Measurements from ENCODE around the gene RIMKLA. TPM values are rescaled to one million over a fixed set of nuclear protein-coding genes. Genes with fewer than 3 reads are reported as not detected.

RIMKLA gene
- total RNA-seq, 1 donor from 2014 or later, result 0.27 TPM

- Mint-ChIP-seq H3K27me3 (ENCODE audit: low read depth) (peaks cover 29% of the 10 kb centered on the region), H3K4me1 (ENCODE audit: low read depth) (no peaks in the 10 kb centered on the region), H3K36me3 (ENCODE audit: low read depth) (no peaks in the 10 kb centered on the region), H3K9me3 (ENCODE audit: low read depth) (no peaks in the 10 kb centered on the region), H3K27ac (ENCODE audit: unreplicated experiment) (no peak overlapping the region), H3K4me3 (ENCODE audit: unreplicated experiment) (no peak overlapping the region)
- DNase-seq (ENCODE audit: low spot score), result no peak
- TF ChIP-seq CTCF (IDR thresholded peaks at IDR 0.05), result no peak
These were observed 16.5 kb upstream of the RIMKLA start for GRCh38 chr1:42364089-42364488.

DNA sequence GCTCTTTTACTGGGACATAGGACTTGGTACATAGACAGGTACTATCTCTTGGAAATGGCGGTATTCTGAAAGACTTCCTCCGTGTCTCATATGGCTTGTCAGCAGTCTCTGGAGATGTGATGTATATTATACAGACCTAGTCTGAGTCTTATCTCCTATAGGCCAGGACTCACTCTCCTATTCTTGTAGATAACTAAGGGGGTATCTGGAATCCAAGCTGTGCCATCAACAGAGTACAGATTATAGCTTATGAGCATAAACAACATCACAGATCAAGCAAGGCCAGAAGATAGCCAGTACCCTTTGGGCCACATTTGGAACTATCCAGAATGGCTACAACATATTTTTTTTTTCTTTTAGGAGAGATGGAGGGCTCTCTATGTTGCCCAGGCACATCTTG is 16.1 kb upstream of the RIMKLA start:
- no peaks in the 10 kb centered on the region for H3K36me3 Mint-ChIP-seq (ENCODE audit: low read depth)
- H3K9me3 Mint-ChIP-seq (ENCODE audit: low read depth), result no peaks in the 10 kb centered on the region
- TF ChIP-seq CTCF (IDR thresholded peaks at IDR 0.05), result no peak

DNA sequence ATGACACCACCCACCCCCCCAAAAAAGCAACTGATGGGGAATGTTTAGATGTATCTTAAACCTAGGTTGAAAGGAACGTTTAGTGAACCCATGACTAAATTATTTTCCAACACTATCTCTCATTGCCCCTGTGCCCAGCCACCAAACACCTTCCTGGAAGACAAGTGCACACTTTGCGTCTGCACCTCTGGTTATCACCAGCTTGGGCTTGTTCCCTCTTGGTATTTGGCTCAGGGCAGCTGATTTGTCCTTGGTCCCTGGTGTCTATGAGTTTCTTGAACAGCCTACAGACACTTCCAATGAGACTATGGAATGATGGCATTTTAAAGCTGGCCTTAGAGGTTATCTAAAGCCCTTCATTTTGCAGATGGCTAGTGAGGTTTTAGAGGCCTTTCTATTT is 15.5 kb upstream of the RIMKLA start:
- Mint-ChIP-seq H3K27ac (ENCODE audit: unreplicated experiment) (no peak overlapping the region), H3K9me3 (ENCODE audit: low read depth) (no peaks in the 10 kb centered on the region), H3K36me3 (ENCODE audit: low read depth) (no peaks in the 10 kb centered on the region), H3K4me1 (ENCODE audit: low read depth) (no peaks in the 10 kb centered on the region), H3K27me3 (ENCODE audit: low read depth) (peaks cover 32% of the 10 kb centered on the region), H3K4me3 (ENCODE audit: unreplicated experiment) (no peak overlapping the region)
- DNase-seq (ENCODE audit: low spot score), result no peak
- TF ChIP-seq CTCF (IDR thresholded peaks at IDR 0.05), result no peak

More for the DNA sequence above, 16.1 kb upstream of the RIMKLA start:
- no peak for DNase-seq (ENCODE audit: low spot score)
- H3K4me1 Mint-ChIP-seq (ENCODE audit: low read depth), result no peaks in the 10 kb centered on the region
- no peak overlapping the region for H3K27ac Mint-ChIP-seq (ENCODE audit: unreplicated experiment)
- no peak overlapping the region for H3K4me3 Mint-ChIP-seq (ENCODE audit: unreplicated experiment)
- H3K27me3 Mint-ChIP-seq (ENCODE audit: low read depth), result peaks cover 31% of the 10 kb centered on the region

GRCh38 chr1:42368096-42368795 is 12.3 kb upstream of the RIMKLA start:
- no peak overlapping the region for H3K27ac Mint-ChIP-seq (ENCODE audit: unreplicated experiment)
- DNase-seq (ENCODE audit: low spot score), result no peak
- H3K27me3 Mint-ChIP-seq (ENCODE audit: low read depth), result peaks cover 54% of the 10 kb centered on the region
- H3K9me3 Mint-ChIP-seq (ENCODE audit: low read depth), result no peaks in the 10 kb centered on the region
- no peaks in the 10 kb centered on the region for H3K36me3 Mint-ChIP-seq (ENCODE audit: low read depth)
- H3K4me1 Mint-ChIP-seq (ENCODE audit: low read depth), result no peaks in the 10 kb centered on the region
- no peak overlapping the region for H3K4me3 Mint-ChIP-seq (ENCODE audit: unreplicated experiment)
- TF ChIP-seq CTCF (IDR thresholded peaks at IDR 0.05), result no peak

DNA sequence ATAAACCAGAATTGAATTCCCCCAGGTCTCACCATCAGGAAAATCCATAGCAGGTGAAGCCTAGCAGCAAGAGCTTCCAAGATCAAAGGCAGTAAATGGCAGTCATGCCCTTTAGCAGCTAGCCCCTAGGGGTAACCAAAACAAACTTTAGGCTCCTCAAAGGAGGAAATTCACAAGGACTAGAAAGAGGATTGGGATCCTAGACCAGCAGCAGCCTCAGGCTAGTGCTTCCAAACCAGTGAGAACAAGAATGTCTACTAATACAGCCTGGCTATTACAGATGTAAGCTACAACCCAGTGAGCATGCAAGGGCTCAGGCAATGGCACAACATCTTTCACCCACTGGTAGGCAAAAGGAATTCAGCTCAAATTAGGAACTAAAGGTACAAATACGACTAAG is 11.1 kb upstream of the RIMKLA start:
- Mint-ChIP-seq H3K36me3 (ENCODE audit: low read depth) (no peaks in the 10 kb centered on the region), H3K4me1 (ENCODE audit: low read depth) (no peaks in the 10 kb centered on the region), H3K4me3 (ENCODE audit: unreplicated experiment) (no peak overlapping the region), H3K27ac (ENCODE audit: unreplicated experiment) (no peak overlapping the region), H3K9me3 (ENCODE audit: low read depth) (no peaks in the 10 kb centered on the region), H3K27me3 (ENCODE audit: low read depth) (peaks cover 49% of the 10 kb centered on the region)
- no peak for TF ChIP-seq CTCF (IDR thresholded peaks at IDR 0.05)
- no peak for DNase-seq (ENCODE audit: low spot score)

Measured in chondrocyte (in vitro differentiated cells).